GM21529 (cell line): ENCODE results near the gene HRH3.

Experiments used
- ATAC-seq: cut with Tn5 transposase; IDR thresholded peaks from one replicate; pipeline ENCODE4 v1.9.1; 2021; ENCODE audit not compliant: unreplicated experiment

The HRH3 gene

DNA sequence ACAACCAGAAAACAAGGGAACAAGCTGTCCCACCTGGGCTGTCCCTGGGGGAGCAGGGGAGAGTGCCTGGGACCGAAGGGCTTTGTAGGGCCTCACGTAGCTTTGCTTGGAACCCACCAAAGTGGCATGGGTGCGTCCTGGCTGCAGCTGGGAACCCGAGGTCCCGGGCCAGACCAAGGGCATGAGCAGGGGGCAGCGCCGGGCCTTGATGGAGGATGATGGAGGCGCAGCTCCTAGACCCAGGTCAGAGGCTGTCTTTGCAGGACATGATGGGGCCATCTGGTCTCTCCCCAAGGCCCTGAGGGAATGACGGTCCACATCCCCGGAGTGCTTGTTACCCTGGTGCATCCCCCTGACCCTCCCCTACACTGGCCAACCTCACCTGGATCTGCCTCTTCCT is 10.6 kb upstream of the HRH3 start:
- no peak for ATAC-seq

- ATAC-seq, result no peak
These were observed 10.2 kb upstream of the HRH3 start for GRCh38 chr20:62230276-62230675.

- no peak for ATAC-seq
These were observed 9.6 kb upstream of the HRH3 start for GRCh38 chr20:62229667-62230066.

- no peak for ATAC-seq
These were observed 9.0 kb upstream of the HRH3 start for GRCh38 chr20:62228982-62229545.

GRCh38 chr20:62227977-62228958 is 8.2 kb upstream of the HRH3 start:
- ATAC-seq, result no peak

GRCh38 chr20:62227591-62227976 is 7.5 kb upstream of the HRH3 start:
- no peak for ATAC-seq

GRCh38 chr20:62226707-62227590 is 6.9 kb upstream of the HRH3 start:
- no peak for ATAC-seq

DNA sequence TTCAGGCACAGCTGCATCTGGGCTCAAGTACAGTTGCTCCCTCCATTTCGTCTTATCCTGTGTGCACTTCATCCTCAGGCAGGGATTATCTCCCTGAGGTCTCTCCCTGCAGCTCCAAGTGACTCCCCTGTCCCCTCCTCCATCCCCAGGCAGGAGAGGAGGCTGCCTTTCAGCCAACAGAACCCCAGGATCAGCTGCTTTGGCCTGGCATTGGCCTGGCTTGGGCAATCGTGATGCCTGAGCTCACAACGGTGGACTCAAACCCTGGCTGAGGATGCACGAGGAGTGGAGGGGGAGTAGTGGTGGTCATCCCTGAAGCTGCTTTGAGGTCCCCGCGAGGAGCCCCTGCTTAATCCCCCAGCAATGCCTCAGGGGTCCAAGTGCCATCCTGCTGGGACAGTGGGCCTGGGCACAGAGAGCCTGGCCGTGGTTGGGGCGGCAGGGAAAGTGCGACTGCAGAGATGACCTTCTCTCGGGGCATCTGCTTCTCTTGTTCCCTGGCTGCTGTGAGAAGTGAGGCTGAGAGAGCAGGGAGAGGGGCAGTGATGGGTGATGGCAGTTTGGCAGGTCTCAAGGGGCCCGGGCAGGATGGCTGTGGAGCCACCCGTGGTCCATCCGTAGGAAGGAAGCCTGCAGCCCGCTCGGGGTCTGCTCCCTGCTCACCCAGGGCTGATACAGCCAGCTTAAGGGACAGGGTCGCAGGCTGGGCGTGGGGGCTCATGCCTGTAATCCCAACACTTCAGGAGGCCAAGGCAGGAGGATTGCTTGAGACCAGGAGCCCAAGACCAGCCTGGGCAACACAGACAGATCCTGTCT is 6.0 kb upstream of the HRH3 start:
- no peak for ATAC-seq

- ATAC-seq, result no peak
These were observed 4.9 kb upstream of the HRH3 start for GRCh38 chr20:62225026-62225425.

DNA sequence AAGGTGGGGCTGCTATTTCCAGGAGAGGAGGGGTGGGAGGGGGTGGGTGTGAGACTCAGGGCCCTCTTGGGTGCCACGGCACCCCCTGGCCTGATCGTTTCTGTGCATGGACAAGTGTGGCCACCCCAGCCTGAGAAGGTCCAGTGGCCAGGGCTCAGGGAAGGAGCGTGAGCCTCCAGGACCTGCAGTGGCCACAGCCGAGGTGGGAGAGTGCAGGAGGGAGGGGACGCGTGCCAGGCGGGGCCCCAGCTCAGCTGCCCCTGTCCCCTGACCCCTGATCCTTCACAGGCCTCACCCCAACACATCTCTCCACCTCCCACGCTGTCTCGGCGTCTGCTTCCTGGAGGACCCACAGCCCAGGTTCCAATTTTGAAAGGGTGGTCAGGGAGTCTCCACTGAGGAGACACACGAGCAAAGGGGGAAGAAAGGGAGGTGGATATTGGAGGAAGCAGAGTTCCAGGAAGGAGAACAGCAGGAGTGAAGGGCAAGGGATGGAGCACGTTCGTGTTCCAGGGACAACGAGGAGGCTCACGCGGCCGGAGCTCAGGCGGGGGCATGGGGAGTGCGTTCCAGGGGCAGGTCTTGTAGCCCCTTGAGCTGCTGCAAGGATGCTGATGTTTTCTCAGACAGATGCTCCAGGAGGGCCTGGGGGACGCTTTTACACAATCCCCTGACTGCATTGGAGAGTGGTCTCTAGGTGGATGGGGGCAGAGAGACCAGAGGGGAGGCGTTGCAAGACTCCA is 4.2 kb upstream of the HRH3 start:
- no peak for ATAC-seq

GRCh38 chr20:62223571-62223970 is 3.5 kb upstream of the HRH3 start:
- ATAC-seq, result no peak

DNA sequence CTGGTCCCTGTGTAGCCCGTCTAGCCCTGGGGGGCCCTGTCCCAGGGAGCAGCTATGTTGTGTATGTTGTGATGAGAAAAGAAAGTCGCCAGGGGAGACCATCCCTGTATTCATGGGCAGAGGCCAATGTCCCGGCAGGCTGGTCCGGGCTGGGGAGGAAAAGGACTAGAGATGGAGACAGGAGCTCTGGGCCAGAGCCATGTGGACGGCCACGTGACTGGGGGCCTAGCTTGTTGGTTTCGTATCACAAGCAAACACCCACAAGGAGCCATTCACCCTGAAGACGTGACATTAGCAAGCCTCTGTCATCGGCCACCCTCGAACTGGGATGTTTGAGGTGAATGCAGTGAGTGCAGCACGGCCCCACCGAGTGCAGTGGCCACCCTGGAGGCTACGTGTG is 2.9 kb upstream of the HRH3 start:
- ATAC-seq, result no peak

GRCh38 chr20:62222266-62222850 is 2.3 kb upstream of the HRH3 start:
- no peak for ATAC-seq

GRCh38 chr20:62220666-62221568 is 839 bp upstream of the HRH3 start:
- ATAC-seq, result no peak

DNA sequence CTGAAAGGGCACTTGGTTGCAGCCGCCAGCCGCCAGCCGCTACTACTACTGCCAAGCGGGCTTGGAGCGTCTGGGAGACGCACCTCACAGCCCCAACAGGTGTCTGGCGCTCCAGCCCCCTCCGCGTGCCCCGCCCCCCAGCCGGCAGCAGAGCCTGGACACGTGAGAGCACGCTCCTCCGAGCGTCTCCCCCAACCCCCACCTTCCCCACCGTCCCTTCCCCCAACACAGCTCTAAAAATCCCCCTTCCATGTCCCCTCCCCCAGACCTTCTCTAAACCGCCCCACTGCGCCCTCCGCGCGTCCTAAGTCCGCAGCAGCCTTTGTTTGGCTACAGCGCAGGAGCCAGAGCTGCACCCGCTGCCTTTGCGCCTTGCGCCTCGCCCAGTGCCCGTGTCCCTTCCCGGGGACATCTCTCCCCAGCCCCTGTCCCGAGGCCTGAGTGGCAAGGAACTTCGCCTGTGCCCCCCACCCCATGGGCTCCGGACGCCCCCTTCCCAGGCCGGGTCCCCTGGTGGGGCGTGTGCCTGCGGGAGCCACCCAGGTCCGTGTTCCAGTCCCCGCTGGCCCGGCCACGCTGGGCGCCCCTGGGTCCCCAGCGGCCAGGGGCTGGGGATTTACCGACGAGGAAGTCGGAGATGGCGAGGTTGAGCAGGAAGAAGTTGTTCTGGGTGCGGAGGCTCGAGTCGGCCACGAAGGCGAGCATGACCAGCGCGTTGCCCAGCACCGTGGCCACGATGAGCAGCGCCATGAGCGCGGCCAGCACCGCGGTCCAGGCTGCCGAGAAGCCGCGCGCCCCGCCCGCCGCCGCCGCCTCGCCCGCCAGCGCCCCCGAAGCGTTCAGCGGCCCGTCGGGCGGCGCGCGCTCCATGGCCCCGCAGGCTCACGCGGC is 732 bp downstream of the HRH3 start:
- ATAC-seq, result no peak

- no peak for ATAC-seq
These were observed 1.9 kb downstream of the HRH3 start for GRCh38 chr20:62217913-62218773.
